ENCODE data around the gene SLC30A7.

DNA sequence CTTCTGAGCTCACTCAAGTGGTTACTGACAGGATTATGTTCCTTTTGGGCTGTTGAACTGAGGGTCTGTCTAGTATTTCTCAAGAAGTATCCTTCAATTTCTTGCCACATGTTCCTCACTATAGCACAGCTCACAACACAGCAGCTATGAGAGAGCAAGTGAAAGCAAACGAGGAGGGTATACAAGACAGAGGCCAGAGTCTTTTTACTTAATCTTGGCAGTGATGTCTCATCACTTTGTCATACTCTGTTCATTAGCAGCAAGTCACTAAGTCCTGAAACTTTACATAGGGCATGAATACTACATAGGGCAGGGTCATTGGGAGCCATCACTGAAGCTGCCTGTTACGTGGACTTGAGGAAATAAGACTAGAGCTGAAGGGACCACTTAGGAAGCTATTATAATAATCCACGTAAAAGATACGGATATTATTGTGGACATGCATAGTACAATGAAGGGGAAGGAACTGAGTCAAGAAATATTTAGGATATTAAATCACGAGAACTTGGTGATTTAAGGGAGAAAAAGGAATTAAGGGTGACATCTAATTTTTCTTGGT is 63.7 kb downstream of the SLC30A7 start:
- no peak for TF ChIP-seq POLR2A (IDR thresholded peaks at IDR 0.05)
- no peak for TF ChIP-seq POLR2AphosphoS5 (IDR thresholded peaks at IDR 0.05)
- TF ChIP-seq, protein P1, sequence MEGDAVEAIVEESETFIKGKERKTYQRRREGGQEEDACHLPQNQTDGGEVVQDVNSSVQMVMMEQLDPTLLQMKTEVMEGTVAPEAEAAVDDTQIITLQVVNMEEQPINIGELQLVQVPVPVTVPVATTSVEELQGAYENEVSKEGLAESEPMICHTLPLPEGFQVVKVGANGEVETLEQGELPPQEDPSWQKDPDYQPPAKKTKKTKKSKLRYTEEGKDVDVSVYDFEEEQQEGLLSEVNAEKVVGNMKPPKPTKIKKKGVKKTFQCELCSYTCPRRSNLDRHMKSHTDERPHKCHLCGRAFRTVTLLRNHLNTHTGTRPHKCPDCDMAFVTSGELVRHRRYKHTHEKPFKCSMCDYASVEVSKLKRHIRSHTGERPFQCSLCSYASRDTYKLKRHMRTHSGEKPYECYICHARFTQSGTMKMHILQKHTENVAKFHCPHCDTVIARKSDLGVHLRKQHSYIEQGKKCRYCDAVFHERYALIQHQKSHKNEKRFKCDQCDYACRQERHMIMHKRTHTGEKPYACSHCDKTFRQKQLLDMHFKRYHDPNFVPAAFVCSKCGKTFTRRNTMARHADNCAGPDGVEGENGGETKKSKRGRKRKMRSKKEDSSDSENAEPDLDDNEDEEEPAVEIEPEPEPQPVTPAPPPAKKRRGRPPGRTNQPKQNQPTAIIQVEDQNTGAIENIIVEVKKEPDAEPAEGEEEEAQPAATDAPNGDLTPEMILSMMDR (IDR thresholded peaks at IDR 0.05) = no peak

Measured in prostate gland (tissue), 2 donors.